Tibial nerve (tissue), 4 donors: Measurements from ENCODE around the gene TMEM205.

Source experiments
- EP300 ChIP-seq, 2 donors: sonication (generic); formaldehyde crosslinking; IDR thresholded peaks; one replicate each; pipeline ENCODE4 v1.6.1; 2017; ENCODE audit warnings: antibody characterized with exemption in 2 of 2, mild to moderate bottlenecking in 1 of 2
- POLR2A ChIP-seq, 2 donors: fragments of 450-650 bp; IDR thresholded peaks; one replicate each; pipeline ENCODE4 v1.6.1; 2017; ENCODE audit warnings: antibody characterized with exemption in 2 of 2, mild to moderate bottlenecking in 2 of 2, moderate library complexity in 2 of 2
- TF ChIP-seq, protein P1 (sequence below), 5 experiments: fragments of 200-600 bp in 3 of 5; fragments of 450-650 bp in 2 of 5; sonication (generic) in 3 of 5; IDR thresholded peaks; one replicate each; pipeline ENCODE4 v1.5.1; 2016 to 2019; ENCODE audit warnings: antibody characterized with exemption in 5 of 5, mild to moderate bottlenecking in 3 of 5, moderate library complexity in 2 of 5

GRCh38 chr19:11300811-11301120 lies 45.3 kb downstream of the TMEM205 start:
- TF ChIP-seq, protein P1, sequence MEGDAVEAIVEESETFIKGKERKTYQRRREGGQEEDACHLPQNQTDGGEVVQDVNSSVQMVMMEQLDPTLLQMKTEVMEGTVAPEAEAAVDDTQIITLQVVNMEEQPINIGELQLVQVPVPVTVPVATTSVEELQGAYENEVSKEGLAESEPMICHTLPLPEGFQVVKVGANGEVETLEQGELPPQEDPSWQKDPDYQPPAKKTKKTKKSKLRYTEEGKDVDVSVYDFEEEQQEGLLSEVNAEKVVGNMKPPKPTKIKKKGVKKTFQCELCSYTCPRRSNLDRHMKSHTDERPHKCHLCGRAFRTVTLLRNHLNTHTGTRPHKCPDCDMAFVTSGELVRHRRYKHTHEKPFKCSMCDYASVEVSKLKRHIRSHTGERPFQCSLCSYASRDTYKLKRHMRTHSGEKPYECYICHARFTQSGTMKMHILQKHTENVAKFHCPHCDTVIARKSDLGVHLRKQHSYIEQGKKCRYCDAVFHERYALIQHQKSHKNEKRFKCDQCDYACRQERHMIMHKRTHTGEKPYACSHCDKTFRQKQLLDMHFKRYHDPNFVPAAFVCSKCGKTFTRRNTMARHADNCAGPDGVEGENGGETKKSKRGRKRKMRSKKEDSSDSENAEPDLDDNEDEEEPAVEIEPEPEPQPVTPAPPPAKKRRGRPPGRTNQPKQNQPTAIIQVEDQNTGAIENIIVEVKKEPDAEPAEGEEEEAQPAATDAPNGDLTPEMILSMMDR (IDR thresholded peaks at IDR 0.05), result no peak
- TF ChIP-seq EP300 (IDR thresholded peaks at IDR 0.05), result no peak
- no peak for TF ChIP-seq POLR2A (IDR thresholded peaks at IDR 0.05)
